ENCODE results near the gene CDIP1. TPM values are rescaled to one million over a fixed set of nuclear protein-coding genes. Genes with fewer than 3 reads are reported as not detected.
"Not testable (repeated sequence)": the region's sequence is repeated elsewhere in the genome, so short reads cannot be mapped to it uniquely, and the experiment has no call there.

The CDIP1 gene
- total RNA-seq: 61.6 and 62.7 TPM in 2 replicates

- peaks cover 12% of the 10 kb centered on the region for H3K9me3 Mint-ChIP-seq
- H3K27me3 Mint-ChIP-seq (ENCODE audit: insufficient read depth): peaks cover 5% of the 10 kb centered on the region
- DNase-seq (ENCODE audit: low spot score): peak; percentile 86
- peak within 1 kb of the TSS; percentile 80 for H3K4me3 Mint-ChIP-seq
- peak within 1 kb of the TSS; percentile 82 for H3K27ac Mint-ChIP-seq
- peaks cover 21% of the 10 kb centered on the region for H3K36me3 Mint-ChIP-seq (ENCODE audit: low read depth)
- intact Hi-C loops (cut with micrococcal nuclease): loop anchor here (1.0 to 10.0 kb wide), 7 partner anchors 9 to 264 kb away; partner anchors contain the start of genes DNAJA3, HMOX2, MGRN1 and TFAP4
- H3K4me1 Mint-ChIP-seq (ENCODE audit: low read depth): peaks cover 40% of the 10 kb centered on the region
Observed at GRCh38 chr16:4538350-4539235, at the start of gene CDIP1. TSS of gene CDIP1 (minus strand) at chr16:4538773. CDS start at chr16:4514130, 24,643 bp downstream.

GRCh38 chr16:4586291-4586690 is 47.7 kb upstream of the CDIP1 start:
- Mint-ChIP-seq H3K36me3 (ENCODE audit: low read depth) (no peaks in the 10 kb centered on the region), H3K4me1 (ENCODE audit: low read depth) (no peaks in the 10 kb centered on the region), H3K27ac (no peak overlapping the region), H3K4me3 (no peak overlapping the region), H3K27me3 (ENCODE audit: insufficient read depth) (peaks cover 8% of the 10 kb centered on the region), H3K9me3 (no peaks in the 10 kb centered on the region)
- no peak for DNase-seq (ENCODE audit: low spot score)
- intact Hi-C loops (cut with micrococcal nuclease): no loop called here

GRCh38 chr16:4583906-4584305 is 45.3 kb upstream of the CDIP1 start:
- intact Hi-C loops (cut with micrococcal nuclease): no loop called here
- Mint-ChIP-seq H3K4me1 (ENCODE audit: low read depth) (no peaks in the 10 kb centered on the region), H3K4me3 (no peak overlapping the region), H3K27me3 (ENCODE audit: insufficient read depth) (peaks cover 8% of the 10 kb centered on the region), H3K9me3 (no peaks in the 10 kb centered on the region), H3K36me3 (ENCODE audit: low read depth) (no peaks in the 10 kb centered on the region), H3K27ac (no peak overlapping the region)
- DNase-seq (ENCODE audit: low spot score): no peak

GRCh38 chr16:4580250-4580649 is 41.7 kb upstream of the CDIP1 start:
- no peaks in the 10 kb centered on the region for H3K27me3 Mint-ChIP-seq (ENCODE audit: insufficient read depth)
- no peaks in the 10 kb centered on the region for H3K36me3 Mint-ChIP-seq (ENCODE audit: low read depth)
- no peaks in the 10 kb centered on the region for H3K4me1 Mint-ChIP-seq (ENCODE audit: low read depth)
- no peak overlapping the region for H3K27ac Mint-ChIP-seq
- H3K9me3 Mint-ChIP-seq: no peaks in the 10 kb centered on the region
- DNase-seq (ENCODE audit: low spot score): no peak
- no peak overlapping the region for H3K4me3 Mint-ChIP-seq
- intact Hi-C loops (cut with micrococcal nuclease): no loop called here

GRCh38 chr16:4578961-4579530 is 40.5 kb upstream of the CDIP1 start:
- intact Hi-C loops (cut with micrococcal nuclease): no loop called here
- Mint-ChIP-seq H3K27me3 (ENCODE audit: insufficient read depth) (no peaks in the 10 kb centered on the region), H3K36me3 (ENCODE audit: low read depth) (no peaks in the 10 kb centered on the region), H3K4me1 (ENCODE audit: low read depth) (no peaks in the 10 kb centered on the region), H3K9me3 (no peaks in the 10 kb centered on the region), H3K4me3 (no peak overlapping the region), H3K27ac (no peak overlapping the region)
- DNase-seq (ENCODE audit: low spot score): no peak

GRCh38 chr16:4576008-4576407 is 37.4 kb upstream of the CDIP1 start:
- Mint-ChIP-seq H3K36me3 (ENCODE audit: low read depth) (no peaks in the 10 kb centered on the region), H3K4me1 (ENCODE audit: low read depth) (no peaks in the 10 kb centered on the region), H3K4me3 (no peak overlapping the region), H3K9me3 (no peaks in the 10 kb centered on the region), H3K27me3 (ENCODE audit: insufficient read depth) (no peaks in the 10 kb centered on the region), H3K27ac (no peak overlapping the region)
- DNase-seq (ENCODE audit: low spot score): no peak
- intact Hi-C loops (cut with micrococcal nuclease): no loop called here

GRCh38 chr16:4574919-4575705 is 36.5 kb upstream of the CDIP1 start:
- Mint-ChIP-seq H3K27ac (no peak overlapping the region), H3K27me3 (ENCODE audit: insufficient read depth) (no peaks in the 10 kb centered on the region), H3K36me3 (ENCODE audit: low read depth) (no peaks in the 10 kb centered on the region), H3K4me3 (no peak overlapping the region), H3K9me3 (no peaks in the 10 kb centered on the region), H3K4me1 (ENCODE audit: low read depth) (no peaks in the 10 kb centered on the region)
- intact Hi-C loops (cut with micrococcal nuclease): no loop called here
- no peak for DNase-seq (ENCODE audit: low spot score)

- intact Hi-C loops (cut with micrococcal nuclease): not testable (repeated sequence)
Observed at GRCh38 chr16:4573926-4574325, 35.4 kb upstream of the CDIP1 start.

GRCh38 chr16:4572715-4573114 is 34.1 kb upstream of the CDIP1 start:
- H3K4me3 Mint-ChIP-seq: no peak overlapping the region
- H3K27ac Mint-ChIP-seq: no peak overlapping the region
- H3K9me3 Mint-ChIP-seq: no peaks in the 10 kb centered on the region
- no peak for DNase-seq (ENCODE audit: low spot score)
- H3K4me1 Mint-ChIP-seq (ENCODE audit: low read depth): no peaks in the 10 kb centered on the region
- intact Hi-C loops (cut with micrococcal nuclease): no loop called here
- no peaks in the 10 kb centered on the region for H3K36me3 Mint-ChIP-seq (ENCODE audit: low read depth)
- H3K27me3 Mint-ChIP-seq (ENCODE audit: insufficient read depth): no peaks in the 10 kb centered on the region

More at GRCh38 chr16:4573926-4574325, 35.4 kb upstream of the CDIP1 start:
- not testable (repeated sequence) for H3K9me3 Mint-ChIP-seq; H3K36me3 Mint-ChIP-seq (ENCODE audit: low read depth); H3K4me3 Mint-ChIP-seq; DNase-seq (ENCODE audit: low spot score); H3K27ac Mint-ChIP-seq; H3K27me3 Mint-ChIP-seq (ENCODE audit: insufficient read depth); H3K4me1 Mint-ChIP-seq (ENCODE audit: low read depth)

GRCh38 chr16:4570688-4571321 is 32.2 kb upstream of the CDIP1 start:
- intact Hi-C loops (cut with micrococcal nuclease): no loop called here
- H3K4me3 Mint-ChIP-seq: no peak overlapping the region
- H3K36me3 Mint-ChIP-seq (ENCODE audit: low read depth): no peaks in the 10 kb centered on the region
- H3K27me3 Mint-ChIP-seq (ENCODE audit: insufficient read depth): peaks cover 4% of the 10 kb centered on the region
- DNase-seq (ENCODE audit: low spot score): no peak
- no peak overlapping the region for H3K27ac Mint-ChIP-seq
- no peaks in the 10 kb centered on the region for H3K9me3 Mint-ChIP-seq
- H3K4me1 Mint-ChIP-seq (ENCODE audit: low read depth): no peaks in the 10 kb centered on the region

- Mint-ChIP-seq H3K27me3 (ENCODE audit: insufficient read depth) (peaks cover 4% of the 10 kb centered on the region), H3K27ac (no peak overlapping the region), H3K36me3 (ENCODE audit: low read depth) (no peaks in the 10 kb centered on the region), H3K9me3 (no peaks in the 10 kb centered on the region), H3K4me1 (ENCODE audit: low read depth) (no peaks in the 10 kb centered on the region), H3K4me3 (no peak overlapping the region)
- intact Hi-C loops (cut with micrococcal nuclease): no loop called here
- no peak for DNase-seq (ENCODE audit: low spot score)
Observed at GRCh38 chr16:4570086-4570485, 31.5 kb upstream of the CDIP1 start.

- H3K4me1 Mint-ChIP-seq (ENCODE audit: low read depth): no peaks in the 10 kb centered on the region
- no peaks in the 10 kb centered on the region for H3K9me3 Mint-ChIP-seq
- no peaks in the 10 kb centered on the region for H3K36me3 Mint-ChIP-seq (ENCODE audit: low read depth)
- H3K27ac Mint-ChIP-seq: no peak overlapping the region
- peaks cover 9% of the 10 kb centered on the region for H3K27me3 Mint-ChIP-seq (ENCODE audit: insufficient read depth)
- no peak overlapping the region for H3K4me3 Mint-ChIP-seq
- intact Hi-C loops (cut with micrococcal nuclease): no loop called here
- no peak for DNase-seq (ENCODE audit: low spot score)
Observed at GRCh38 chr16:4566144-4566543, 27.6 kb upstream of the CDIP1 start.
